IPS DF 19.7 (cell line): Measurements from ENCODE around the gene PSMB3.

Experiments
- DNase-seq: peaks from one replicate; pipeline ENCODE4 v3.0.0-alpha.2; 2013; ENCODE audit warnings: low read depth, low spot score

PSMB3 gene

GRCh38 chr17:38752308-38753070, at the start of gene PSMB3:
TSS of gene PSMB3 (plus strand) at chr17:38752741. CDS start at chr17:38752827, 86 bp downstream.
- DNase-seq = peak; percentile 100

- no peak for DNase-seq
Measured at GRCh38 chr17:38702916-38703741, 49.4 kb upstream of the PSMB3 start.

DNA sequence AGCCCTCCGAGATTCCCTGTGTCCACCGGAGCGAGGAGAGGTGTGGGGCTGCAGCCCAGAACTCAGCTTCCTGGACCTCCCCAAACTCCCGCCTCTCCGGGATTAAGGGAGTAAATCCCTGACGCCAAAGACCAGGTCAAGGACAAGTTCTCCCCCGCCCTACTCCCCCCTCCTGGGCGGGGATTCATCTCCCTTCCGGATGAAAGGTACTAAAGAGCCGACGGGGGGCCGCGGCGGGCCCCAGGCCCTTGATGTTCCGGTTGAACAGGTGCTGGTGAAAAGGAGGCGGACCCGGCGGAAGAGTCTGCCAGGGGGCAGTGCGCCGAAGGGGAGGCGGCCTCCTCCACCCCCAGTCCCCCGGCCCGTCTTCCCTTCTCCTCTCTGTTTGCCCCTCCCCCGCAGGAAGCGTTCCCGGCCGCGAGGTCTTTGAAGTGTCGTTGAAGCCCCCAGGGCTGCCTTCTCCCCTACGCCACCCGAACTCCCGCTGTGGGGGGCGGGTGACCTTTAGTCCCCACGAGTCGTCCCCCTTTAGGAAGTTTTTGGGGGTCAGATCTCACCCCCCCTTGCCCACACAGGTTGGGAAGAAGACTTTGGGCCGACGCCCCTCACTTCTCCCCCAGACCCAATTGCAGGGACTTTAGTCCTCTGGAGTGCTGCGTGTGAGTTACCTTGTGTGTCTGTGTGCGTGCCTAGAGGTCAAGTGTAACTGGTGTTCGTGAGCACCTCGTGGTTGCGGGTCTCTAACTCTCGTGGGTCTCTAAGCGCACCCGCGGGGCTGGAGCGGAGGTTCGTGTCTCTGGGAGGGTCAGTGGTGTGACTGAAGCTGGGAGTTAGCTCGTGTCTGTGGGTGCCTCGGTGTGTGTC, 48.6 kb upstream of the PSMB3 start:
- DNase-seq = peak; percentile 92

DNA sequence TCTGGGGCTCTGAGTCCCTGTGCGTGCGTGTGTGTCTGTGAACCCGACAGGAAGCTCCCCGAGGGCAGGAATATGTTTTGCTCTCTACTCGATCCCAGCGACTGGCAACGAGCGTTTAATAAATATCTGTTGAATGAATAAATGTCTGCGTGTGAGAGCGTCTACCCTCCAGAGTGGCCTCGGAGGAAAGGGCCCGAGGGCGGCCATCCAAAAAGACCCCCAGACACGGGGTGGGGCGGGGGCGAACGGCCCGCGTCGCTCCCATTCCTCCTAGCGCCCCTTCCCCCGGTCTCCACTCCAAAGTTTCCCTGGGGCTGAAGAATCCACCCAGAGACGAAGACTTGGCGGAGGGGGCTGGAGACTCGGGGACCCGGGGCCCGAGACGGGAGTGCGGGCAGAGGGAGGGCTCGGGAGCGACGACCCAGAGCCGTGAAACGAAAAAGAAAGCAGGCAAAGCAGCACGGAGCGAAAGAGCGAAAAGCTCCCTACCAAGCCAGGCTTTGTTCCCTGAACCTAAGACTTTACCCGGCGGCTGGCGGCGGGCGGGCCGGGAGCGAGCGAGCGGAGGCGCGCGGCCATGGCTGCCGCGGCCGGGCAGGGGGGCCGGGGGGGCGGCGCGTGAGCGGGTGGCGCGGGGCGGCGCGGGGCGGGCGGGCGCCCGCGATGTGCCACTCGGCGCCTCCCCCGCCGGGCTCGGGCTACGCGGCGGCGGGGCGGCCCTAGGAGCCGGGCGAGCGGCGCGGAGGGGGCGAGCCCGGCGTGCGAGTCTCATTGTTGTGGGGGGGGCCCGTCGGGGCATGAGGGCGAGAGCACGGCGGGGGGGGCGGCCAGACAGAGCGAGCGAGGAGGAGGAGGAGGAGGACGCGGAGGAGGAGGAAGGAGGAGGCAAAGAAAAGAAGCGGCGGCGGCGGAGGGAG, 47.7 kb upstream of the PSMB3 start, which contains the start of gene MLLT6:
Gene MLLT6, plus strand, starts transcription at position 668 of the 917 bp plus-strand sequence. CDS start 360 bp downstream, outside the sequence.
- DNase-seq = peak; percentile 63

DNA sequence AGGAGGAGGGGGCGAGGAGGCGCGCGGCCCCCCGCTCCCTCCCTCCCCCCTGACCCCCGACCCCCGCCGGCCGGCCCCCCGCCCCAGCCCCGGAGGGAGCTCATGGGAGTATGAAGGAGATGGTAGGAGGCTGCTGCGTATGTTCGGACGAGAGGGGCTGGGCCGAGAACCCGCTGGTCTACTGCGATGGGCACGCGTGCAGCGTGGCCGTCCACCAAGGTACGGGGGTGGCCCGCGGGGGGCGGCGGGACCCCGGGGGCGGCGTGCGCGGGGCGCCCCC, 47.1 kb upstream of the PSMB3 start:
- no peak for DNase-seq

GRCh38 chr17:38705803-38706504, 46.6 kb upstream of the PSMB3 start:
- no peak for DNase-seq

GRCh38 chr17:38706505-38707216, 45.9 kb upstream of the PSMB3 start:
- DNase-seq = no peak

DNA sequence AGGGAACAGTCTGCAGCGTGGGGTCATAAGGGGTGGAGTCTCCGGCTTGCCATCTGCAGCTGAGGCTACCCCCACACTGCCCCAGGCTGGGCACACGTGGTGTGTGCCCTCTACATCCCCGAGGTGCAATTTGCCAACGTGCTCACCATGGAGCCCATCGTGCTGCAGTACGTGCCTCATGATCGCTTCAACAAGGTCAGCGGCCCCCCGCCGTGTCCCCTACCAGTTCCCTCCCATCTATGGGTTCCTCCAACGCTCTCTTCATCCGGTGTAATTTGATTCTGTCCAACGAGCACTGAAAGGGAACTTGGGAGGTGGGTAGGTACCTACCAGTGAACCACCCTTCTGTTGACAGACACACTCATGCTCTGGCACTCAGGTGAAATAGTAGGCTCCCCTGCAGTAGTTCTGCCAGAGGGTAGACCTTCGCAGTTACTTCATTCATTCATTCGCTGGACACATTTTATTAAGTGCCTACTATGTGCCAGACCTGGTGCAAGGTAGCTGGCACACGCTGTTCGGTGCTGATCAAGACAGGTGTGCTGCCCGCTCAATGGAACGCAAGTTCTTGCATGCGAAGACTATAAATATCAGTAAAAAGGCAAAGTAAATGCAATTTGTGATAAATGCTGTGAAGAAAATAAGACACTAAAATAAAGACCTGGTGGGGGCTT, 44.7 kb upstream of the PSMB3 start:
- no peak for DNase-seq

DNA sequence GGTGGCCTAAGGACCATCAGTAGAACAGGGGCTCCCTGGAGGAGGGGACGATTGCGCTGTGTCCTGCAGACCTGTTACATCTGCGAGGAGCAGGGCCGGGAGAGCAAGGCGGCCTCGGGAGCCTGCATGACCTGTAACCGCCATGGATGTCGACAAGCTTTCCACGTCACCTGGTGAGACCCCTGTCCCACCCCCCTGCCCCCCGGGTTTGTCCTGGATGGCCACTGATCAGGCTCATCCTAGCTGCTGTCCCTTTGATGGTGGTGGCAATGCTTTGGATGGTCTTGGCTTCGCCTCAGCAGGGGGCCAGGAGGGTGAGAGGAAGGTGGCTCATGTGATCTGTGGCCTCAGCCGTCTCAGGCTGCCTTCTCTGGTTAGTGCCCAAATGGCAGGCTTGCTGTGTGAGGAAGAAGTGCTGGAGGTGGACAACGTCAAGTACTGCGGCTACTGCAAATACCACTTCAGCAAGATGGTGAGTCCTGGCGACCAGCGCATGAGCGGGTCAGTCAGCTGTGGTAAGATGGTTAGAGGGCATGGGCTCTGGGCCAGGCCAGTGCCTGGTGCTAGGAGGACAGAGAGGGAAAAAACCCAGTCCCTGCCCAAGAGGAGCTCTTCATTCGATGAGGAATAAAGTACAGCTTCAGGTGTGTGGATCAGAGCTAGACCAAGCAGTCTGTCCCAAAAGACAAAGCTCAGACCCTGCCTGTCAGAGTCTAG, 43.3 kb upstream of the PSMB3 start:
- no peak for DNase-seq

GRCh38 chr17:38709864-38710603, 42.5 kb upstream of the PSMB3 start:
- DNase-seq = no peak

DNA sequence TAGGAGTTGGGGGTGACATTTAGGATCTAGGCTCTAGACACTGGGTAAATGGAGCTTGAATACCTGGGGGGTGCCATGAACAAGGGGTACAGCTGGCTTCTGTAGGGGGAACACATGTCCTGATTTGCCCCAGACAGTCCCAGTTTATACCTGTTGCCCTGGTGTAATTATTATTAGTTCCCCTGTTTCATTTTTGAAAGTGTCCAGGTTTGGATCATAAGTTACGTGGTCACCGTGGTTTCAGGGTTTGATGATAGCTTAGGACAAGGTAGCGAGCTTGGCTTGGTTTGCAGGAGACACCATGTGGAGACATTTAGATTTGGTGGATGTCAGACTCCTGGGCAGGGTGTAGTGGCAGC, 42.0 kb upstream of the PSMB3 start:
- DNase-seq = no peak

GRCh38 chr17:38710985-38711384, 41.6 kb upstream of the PSMB3 start:
- DNase-seq = no peak

GRCh38 chr17:38711792-38712571, 40.6 kb upstream of the PSMB3 start:
- no peak for DNase-seq

DNA sequence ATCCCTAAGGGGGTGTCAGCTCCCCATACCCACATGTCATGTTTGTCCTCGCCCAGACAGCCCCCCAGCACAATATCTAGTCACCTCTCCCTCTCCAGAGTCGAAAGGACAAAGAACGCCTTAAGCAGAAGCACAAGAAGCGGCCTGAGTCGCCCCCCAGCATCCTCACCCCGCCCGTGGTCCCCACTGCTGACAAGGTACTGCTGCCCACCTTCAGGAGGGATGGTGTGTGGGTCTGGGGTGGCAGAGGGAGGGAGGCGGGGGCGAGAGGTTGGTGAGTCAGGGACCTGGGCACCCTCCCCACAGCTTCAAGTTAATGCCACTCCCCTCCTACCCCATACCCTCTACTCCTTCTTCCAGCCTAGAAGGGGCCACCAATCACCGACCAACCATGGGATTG, 39.9 kb upstream of the PSMB3 start:
- no peak for DNase-seq

GRCh38 chr17:38713456-38714075, 39.0 kb upstream of the PSMB3 start:
- no peak for DNase-seq

- DNase-seq = no peak
Measured at GRCh38 chr17:38715216-38715943, 37.2 kb upstream of the PSMB3 start.
